CMK (cell line): Measurements from ENCODE around the gene OR52I2.

Experiments used
- DNase-seq: peaks from one replicate; pipeline ENCODE4 v3.0.0-alpha.2; 2010; ENCODE audit warnings: low read depth

The OR52I2 gene

GRCh38 chr11:4581443-4581842, at the start of gene OR52I2:
Gene OR52I2, plus strand, starts transcription at chr11:4581743.
- no peak for DNase-seq

- no peak for DNase-seq
Measured at GRCh38 chr11:4539603-4540219, 41.8 kb upstream of the OR52I2 start.

- no peak for DNase-seq
Measured at GRCh38 chr11:4541071-4541470, 40.5 kb upstream of the OR52I2 start.

- DNase-seq, result no peak
Measured at GRCh38 chr11:4543561-4543960, 38.0 kb upstream of the OR52I2 start.

GRCh38 chr11:4544891-4545290, 36.7 kb upstream of the OR52I2 start, which contains the start of gene OR52M1:
Gene OR52M1, plus strand, starts transcription at chr11:4545191. Its CDS starts 0 bp downstream, at chr11:4545191.
- no peak for DNase-seq

GRCh38 chr11:4546878-4547277, 34.7 kb upstream of the OR52I2 start:
- no peak for DNase-seq

- no peak for DNase-seq
Measured at GRCh38 chr11:4547416-4547815, 34.1 kb upstream of the OR52I2 start.

GRCh38 chr11:4551346-4551979, 30.1 kb upstream of the OR52I2 start:
- DNase-seq, result no peak

- DNase-seq, result no peak
Measured at GRCh38 chr11:4559527-4560440, 21.8 kb upstream of the OR52I2 start.

- no peak for DNase-seq
Measured at GRCh38 chr11:4560467-4560866, 21.1 kb upstream of the OR52I2 start.

GRCh38 chr11:4565371-4565770, 16.2 kb upstream of the OR52I2 start:
- DNase-seq, result no peak

- no peak for DNase-seq
Measured at GRCh38 chr11:4569075-4569474, 12.5 kb upstream of the OR52I2 start.

- no peak for DNase-seq
Measured at GRCh38 chr11:4576880-4577279, 4.7 kb upstream of the OR52I2 start.

- no peak for DNase-seq
Measured at GRCh38 chr11:4577761-4578160, 3.8 kb upstream of the OR52I2 start.

- no peak for DNase-seq
Measured at GRCh38 chr11:4578624-4579023, 2.9 kb upstream of the OR52I2 start.

GRCh38 chr11:4580124-4580523, 1.4 kb upstream of the OR52I2 start:
- no peak for DNase-seq

- DNase-seq, result no peak
Measured at GRCh38 chr11:4589017-4589416, 7.5 kb downstream of the OR52I2 start.

- DNase-seq, result no peak
Measured at GRCh38 chr11:4593739-4594138, 12.2 kb downstream of the OR52I2 start, which contains the start of gene OR52I1. Gene OR52I1, plus strand, starts transcription at chr11:4594039. Its CDS starts 0 bp downstream, at chr11:4594039.

GRCh38 chr11:4605057-4605456, 23.5 kb downstream of the OR52I2 start:
- no peak for DNase-seq

- no peak for DNase-seq
Measured at GRCh38 chr11:4606231-4607015, 24.9 kb downstream of the OR52I2 start.

- no peak for DNase-seq
Measured at GRCh38 chr11:4607096-4607495, 25.6 kb downstream of the OR52I2 start.
